Adipose tissue (tissue), 3 donors: Measurements from ENCODE around the gene EID1. TPM values are rescaled to one million over a fixed set of nuclear protein-coding genes. Genes with fewer than 3 reads are reported as not detected.

Experiments
- H3K27ac ChIP-seq: one replicate; pipeline ENCODE4 v1.5.1; 2013; ENCODE audit warnings: low read depth, low read length
- WGBS, 3 donors: extraction: QIAGEN DNeasy Blood & Tissue Kit; methylation state at CpG; one replicate each; pipeline ENCODE4 v1.1.7; 2013; 5-methylcytosine and 5-hydroxymethylcytosine counted together
- polyA plus RNA-seq, 3 donors: library from polyadenylated mRNA; stranded (reverse); fragments of 200-250 nt; gene quantifications; one replicate each; pipeline ENCODE4 v1.2.3, GENCODE V29; 2013
- donor health status: healthy with polysubstance abuse.
- donor health status: Bipolar disorder and iron deficiency.
- donor health status: healthy.

EID1 gene
- polyA plus RNA-seq, 3 donors = 47.5 to 265 (median 101) TPM

- no peak overlapping the region for H3K27ac ChIP-seq
- WGBS, 3 donors = 53 to 70% (median 65%) methylated on average over 2 of the region's 2 CpGs
These were observed 11.8 kb upstream of the EID1 start for GRCh38 chr15:48866141-48866563.

- no peak overlapping the region for H3K27ac ChIP-seq
These were observed 9.9 kb upstream of the EID1 start for GRCh38 chr15:48868023-48868422.

- WGBS, 3 donors = 27 to 57% (median 34%) methylated on average over 2 of the region's 2 CpGs
- no peak overlapping the region for H3K27ac ChIP-seq
These were observed 9.4 kb upstream of the EID1 start for GRCh38 chr15:48868536-48868935.

- H3K27ac ChIP-seq = no peak overlapping the region
- 89 to 100% (median 99%) methylated on average over 1 of the region's 1 CpG for WGBS, 3 donors
These were observed 8.0 kb upstream of the EID1 start for GRCh38 chr15:48869966-48870365.

- no peak overlapping the region for H3K27ac ChIP-seq
These were observed 6.4 kb upstream of the EID1 start for GRCh38 chr15:48871542-48871941.

GRCh38 chr15:48872632-48873031, 5.3 kb upstream of the EID1 start:
- WGBS, 3 donors = 75 to 92% (median 82%) methylated on average over 2 of the region's 2 CpGs
- H3K27ac ChIP-seq = no peak overlapping the region

- no peak overlapping the region for H3K27ac ChIP-seq
- 65 to 87% (median 74%) methylated on average over 2 of the region's 2 CpGs for WGBS, 3 donors
These were observed 2.5 kb upstream of the EID1 start for GRCh38 chr15:48875241-48875960.

GRCh38 chr15:48876057-48876456, 1.9 kb upstream of the EID1 start:
- no peak overlapping the region for H3K27ac ChIP-seq
- 65 to 93% (median 90%) methylated on average over 3 of the region's 3 CpGs for WGBS, 3 donors

- no peak overlapping the region for H3K27ac ChIP-seq
- 61 to 73% (median 68%) methylated on average over 3 of the region's 3 CpGs for WGBS, 3 donors
These were observed 2.2 kb downstream of the EID1 start for GRCh38 chr15:48880070-48880634.

GRCh38 chr15:48883699-48884098, 5.8 kb downstream of the EID1 start:
- 69 to 92% (median 84%) methylated on average over 2 of the region's 2 CpGs for WGBS, 3 donors
- H3K27ac ChIP-seq = no peak overlapping the region

- no peak overlapping the region for H3K27ac ChIP-seq
- WGBS, 3 donors = 53 to 69% (median 56%) methylated on average over 2 of the region's 2 CpGs
These were observed 9.2 kb downstream of the EID1 start for GRCh38 chr15:48887144-48887543.

GRCh38 chr15:48888191-48888590, 10.3 kb downstream of the EID1 start:
- H3K27ac ChIP-seq = no peak overlapping the region
- 87 to 92% (median 92%) methylated on average over 4 of the region's 4 CpGs for WGBS, 3 donors

- no peak overlapping the region for H3K27ac ChIP-seq
- WGBS, 3 donors = 59 to 72% (median 63%) methylated on average over 1 of the region's 1 CpG
These were observed 10.9 kb downstream of the EID1 start for GRCh38 chr15:48888836-48889235.

- WGBS, 3 donors = 78 to 92% (median 91%) methylated on average over 3 of the region's 3 CpGs
- H3K27ac ChIP-seq = no peak overlapping the region
These were observed 12.0 kb downstream of the EID1 start for GRCh38 chr15:48889925-48890324.

GRCh38 chr15:48890375-48890972, 12.5 kb downstream of the EID1 start:
- WGBS, 3 donors = 71 to 81% (median 80%) methylated on average over 10 of the region's 10 CpGs
- no peak overlapping the region for H3K27ac ChIP-seq

GRCh38 chr15:48891232-48891765, 13.4 kb downstream of the EID1 start:
- no peak overlapping the region for H3K27ac ChIP-seq
- WGBS, 3 donors = 29 to 80% (median 75%) methylated on average over 6 of the region's 6 CpGs

GRCh38 chr15:48893311-48893710, 15.4 kb downstream of the EID1 start:
- 64 to 86% (median 81%) methylated on average over 3 of the region's 3 CpGs for WGBS, 3 donors
- H3K27ac ChIP-seq = no peak overlapping the region

- WGBS, 3 donors = 37 to 49% (median 47%) methylated on average over 13 of the region's 13 CpGs
- H3K27ac ChIP-seq = no peak overlapping the region
These were observed 19.2 kb downstream of the EID1 start for GRCh38 chr15:48896869-48897814.

- 38 to 54% (median 49%) methylated on average over 4 of the region's 4 CpGs for WGBS, 3 donors
- H3K27ac ChIP-seq = no peak overlapping the region
These were observed 20.1 kb downstream of the EID1 start for GRCh38 chr15:48898032-48898431.
